Measurements from ENCODE around the gene TIPRL. TPM values are rescaled to one million over a fixed set of nuclear protein-coding genes. Genes with fewer than 3 reads are reported as not detected.

Gene TIPRL
- total RNA-seq, 4 donors from 2014 or later, result 13.7 to 37.5 (median 18.9) TPM

- no peak for DNase-seq (ENCODE audit: low spot score in 2 of 2)
- TF ChIP-seq POLR2A (IDR thresholded peaks at IDR 0.05) (no peak), POLR2AphosphoS5 (IDR thresholded peaks at IDR 0.05) (no peak), CTCF (IDR thresholded peaks at IDR 0.05) (no peak), EP300 (IDR thresholded peaks at IDR 0.05) (no peak)
- H3K36me3 ChIP-seq, result no peaks in the 10 kb centered on the region
- no peak overlapping the region for H3K27ac ChIP-seq
- no peak overlapping the region for H3K4me3 ChIP-seq
- H3K27me3 ChIP-seq, result no peaks in the 10 kb centered on the region
- peaks cover 24% of the 10 kb centered on the region for H3K4me1 ChIP-seq
- H3K9me3 ChIP-seq, result no peaks in the 10 kb centered on the region
Measured at GRCh38 chr1:168223261-168223660, 44.5 kb downstream of the TIPRL start.

- no peak for DNase-seq (ENCODE audit: low spot score in 2 of 2)
- H3K4me3 ChIP-seq, result no peak overlapping the region
- H3K27me3 ChIP-seq, result no peaks in the 10 kb centered on the region
- no peaks in the 10 kb centered on the region for H3K9me3 ChIP-seq
- peaks cover 30% of the 10 kb centered on the region for H3K4me1 ChIP-seq
- no peaks in the 10 kb centered on the region for H3K36me3 ChIP-seq
- no peak for TF ChIP-seq POLR2AphosphoS5 (IDR thresholded peaks at IDR 0.05)
- no peak for TF ChIP-seq POLR2A (IDR thresholded peaks at IDR 0.05)
- no peak overlapping the region for H3K27ac ChIP-seq
Measured at GRCh38 chr1:168223681-168224540, 45.1 kb downstream of the TIPRL start.

GRCh38 chr1:168224991-168225390 lies 46.2 kb downstream of the TIPRL start:
- Histone ChIP-seq H3K27ac (no peak overlapping the region), H3K4me1 (peaks cover 41% of the 10 kb centered on the region), H3K27me3 (no peaks in the 10 kb centered on the region)

GRCh38 chr1:168225476-168226190 lies 46.9 kb downstream of the TIPRL start, which contains the start of gene SFT2D2:
Gene SFT2D2, plus strand, starts transcription at chr1:168226004. Its CDS starts 76 bp downstream, at chr1:168226080.
- WGBS, result 2% methylated on average over 18 of the region's 58 CpGs
- peak; percentile 81 to 87 for DNase-seq (ENCODE audit: low spot score in 2 of 2)
- no peak for TF ChIP-seq EP300 (IDR thresholded peaks at IDR 0.05)
- peak in 1 of 3 donors; percentile 29 for TF ChIP-seq POLR2AphosphoS5 (IDR thresholded peaks at IDR 0.05)
- TF ChIP-seq CTCF (IDR thresholded peaks at IDR 0.05), result no peak
- TF ChIP-seq POLR2A (IDR thresholded peaks at IDR 0.05), result peak in 1 of 2 donors; percentile 67
- no peaks in the 10 kb centered on the region for H3K36me3 ChIP-seq
- H3K27ac ChIP-seq, result peak within 1 kb of the TSS; percentile 88
- H3K9me3 ChIP-seq, result no peaks in the 10 kb centered on the region
- H3K4me1 ChIP-seq, result peaks cover 47% of the 10 kb centered on the region
- peak within 1 kb of the TSS; percentile 90 for H3K4me3 ChIP-seq
- no peaks in the 10 kb centered on the region for H3K27me3 ChIP-seq

More at GRCh38 chr1:168224991-168225390, 46.2 kb downstream of the TIPRL start:
- Histone ChIP-seq H3K36me3 (no peaks in the 10 kb centered on the region), H3K4me3 (peak overlapping the region; percentile 90), H3K9me3 (no peaks in the 10 kb centered on the region)
- DNase-seq (ENCODE audit: low spot score in 2 of 2), result no peak
- no peak for TF ChIP-seq CTCF (IDR thresholded peaks at IDR 0.05)
- 97% methylated on average over 3 of the region's 3 CpGs for WGBS

- TF ChIP-seq CTCF (IDR thresholded peaks at IDR 0.05), result no peak
- TF ChIP-seq POLR2A (IDR thresholded peaks at IDR 0.05), result no peak
- TF ChIP-seq POLR2AphosphoS5 (IDR thresholded peaks at IDR 0.05), result no peak
- no peak for TF ChIP-seq EP300 (IDR thresholded peaks at IDR 0.05)
- no peaks in the 10 kb centered on the region for H3K9me3 ChIP-seq
- 56% methylated on average over 7 of the region's 7 CpGs for WGBS
- H3K36me3 ChIP-seq, result peaks cover 7% of the 10 kb centered on the region
- H3K27me3 ChIP-seq, result no peaks in the 10 kb centered on the region
- peak overlapping the region; percentile 88 for H3K27ac ChIP-seq
- peak overlapping the region; percentile 90 for H3K4me3 ChIP-seq
- no peak for DNase-seq (ENCODE audit: low spot score in 2 of 2)
- H3K4me1 ChIP-seq, result peaks cover 57% of the 10 kb centered on the region
Measured at GRCh38 chr1:168227620-168228019, 48.9 kb downstream of the TIPRL start.
